NB4 (cell line): ENCODE results near the gene WDR47.

Experiments used
- MYC ChIP-seq: IDR thresholded peaks from 2 replicates; pipeline ENCODE4 v1.6.1; 2011; ENCODE audit warnings: low read depth, low read length
- POLR2A ChIP-seq: IDR thresholded peaks from 2 replicates; pipeline ENCODE4 v1.6.1; 2011; ENCODE audit warnings: mild to moderate bottlenecking; ENCODE audit not compliant: insufficient read length; ENCODE audit errors: extremely low read depth
- TF ChIP-seq, protein P1 (sequence below): IDR thresholded peaks from one replicate; pipeline ENCODE4 v1.5.1; 2012; ENCODE audit warnings: low read depth, low read length

DNA sequence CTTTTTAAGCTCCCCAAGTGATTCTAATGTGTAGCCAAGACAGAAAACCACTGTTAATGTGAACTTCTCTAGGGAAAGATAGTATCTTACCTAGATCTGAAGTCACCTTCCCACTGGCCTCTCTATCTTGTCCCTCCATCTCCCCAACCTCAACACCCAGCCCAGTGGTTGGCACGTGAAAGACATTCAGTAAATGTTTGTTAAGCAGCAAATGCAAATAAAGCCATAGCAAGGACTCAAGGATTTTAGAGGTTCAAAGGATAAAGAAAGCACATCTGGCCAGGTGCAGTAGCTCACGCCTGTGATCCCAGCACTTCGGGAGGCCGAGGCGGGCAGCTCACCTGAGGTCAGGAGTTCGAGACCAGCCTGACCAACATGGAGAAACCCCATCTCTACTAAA, 88.5 kb downstream of the WDR47 start:
- TF ChIP-seq MYC (no peak), POLR2A (no peak)
- TF ChIP-seq, protein P1, sequence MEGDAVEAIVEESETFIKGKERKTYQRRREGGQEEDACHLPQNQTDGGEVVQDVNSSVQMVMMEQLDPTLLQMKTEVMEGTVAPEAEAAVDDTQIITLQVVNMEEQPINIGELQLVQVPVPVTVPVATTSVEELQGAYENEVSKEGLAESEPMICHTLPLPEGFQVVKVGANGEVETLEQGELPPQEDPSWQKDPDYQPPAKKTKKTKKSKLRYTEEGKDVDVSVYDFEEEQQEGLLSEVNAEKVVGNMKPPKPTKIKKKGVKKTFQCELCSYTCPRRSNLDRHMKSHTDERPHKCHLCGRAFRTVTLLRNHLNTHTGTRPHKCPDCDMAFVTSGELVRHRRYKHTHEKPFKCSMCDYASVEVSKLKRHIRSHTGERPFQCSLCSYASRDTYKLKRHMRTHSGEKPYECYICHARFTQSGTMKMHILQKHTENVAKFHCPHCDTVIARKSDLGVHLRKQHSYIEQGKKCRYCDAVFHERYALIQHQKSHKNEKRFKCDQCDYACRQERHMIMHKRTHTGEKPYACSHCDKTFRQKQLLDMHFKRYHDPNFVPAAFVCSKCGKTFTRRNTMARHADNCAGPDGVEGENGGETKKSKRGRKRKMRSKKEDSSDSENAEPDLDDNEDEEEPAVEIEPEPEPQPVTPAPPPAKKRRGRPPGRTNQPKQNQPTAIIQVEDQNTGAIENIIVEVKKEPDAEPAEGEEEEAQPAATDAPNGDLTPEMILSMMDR, result no peak
